GM23338 (cell line): Measurements from ENCODE around the gene ITGA8. TPM values are rescaled to one million over a fixed set of nuclear protein-coding genes. Genes with fewer than 3 reads are reported as not detected.

Experiments
- polyA plus RNA-seq: library from polyadenylated mRNA; unstranded; fragments of >200 nt; fragmentation: Nextera tagmentation; extraction: Ambion mirVana; gene quantifications from 2 replicates; pipeline ENCODE4 v1.2.1, GENCODE V29; 2016
- total RNA-seq: library from RNA; depleted of rRNA; stranded (reverse); fragments of >200 nt; shearing (Covaris generic); gene quantifications from 2 replicates; pipeline ENCODE4 v1.2.3, GENCODE V29; 2014; rRNA removed

The ITGA8 gene
- total and polyA plus RNA-seq, 2 experiments from 2014 or later: not detected

Other genes starting within 250 kb of the ITGA8 start
- gene MINDY3, start 140.6 kb upstream of the ITGA8 start, total RNA-seq: 13.6 and 15.1 TPM in 2 replicates
- gene MINDY3, start 140.6 kb upstream of the ITGA8 start, polyA plus RNA-seq: 6.8 and 10.2 TPM in 2 replicates